ENCODE measurements around the gene PHLPP1. TPM values are rescaled to one million over a fixed set of nuclear protein-coding genes. Genes with fewer than 3 reads are reported as not detected.

The PHLPP1 gene
- total RNA-seq, 6 experiments from 2014 or later = 8.6 to 19.3 (median 17.0) TPM

DNA sequence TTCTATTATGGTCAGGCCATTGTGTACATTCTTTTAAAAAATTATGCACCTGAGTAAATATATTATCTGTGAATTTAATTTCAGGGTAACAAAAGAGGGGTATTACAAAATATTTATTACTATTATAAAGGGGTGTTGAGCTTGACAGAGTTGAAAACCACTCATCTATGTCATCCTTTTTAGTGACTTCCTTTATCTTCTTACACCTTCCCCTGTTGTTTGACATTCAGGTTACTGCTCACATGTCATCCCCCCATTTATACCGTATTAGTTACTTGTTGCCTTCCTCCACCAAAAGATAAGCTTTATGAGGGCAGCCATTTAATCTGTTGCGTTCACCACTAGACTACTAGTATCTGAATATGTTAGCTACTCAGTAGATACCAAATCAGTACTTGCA lies 313.0 kb downstream of the PHLPP1 start:
- Histone ChIP-seq H3K36me3 (no peaks in the 10 kb centered on the region), H3K9me3 (no peaks in the 10 kb centered on the region), H3K27me3 (no peaks in the 10 kb centered on the region), H3K27ac (no peak overlapping the region), H3K4me3 (no peak overlapping the region), H3K4me1 (no peaks in the 10 kb centered on the region)
- DNase-seq = no peak
- no peak for ATAC-seq
- intact Hi-C loops (cut with DNase I) = loop anchor here (10.0 kb wide), 1 partner anchor 296 kb away; no protein-coding TSS in a partner anchor
- 74% methylated on average over 2 of the region's 2 CpGs for WGBS (ENCODE audit: insufficient coverage, low coverage, low lambda C conversion rate, missing lambda C conversion rate)
- TF ChIP-seq CTCF (IDR thresholded peaks at IDR 0.05) (no peak), POLR2A (IDR thresholded peaks at IDR 0.05) (no peak)

Small RNAs within 50 kb of the gene (small RNA-seq; reads per million reads assigned to genes)
- 0 reads per million in 2 experiments for gene RNU6-142P

Other genes starting within 250 kb of the PHLPP1 start
- gene ZCCHC2, start 192.5 kb upstream of the PHLPP1 start, total RNA-seq = 10 to 100 TPM; 18.9 to 26.6 (median 23.5) TPM